Muscle of leg (tissue), 11 donors: Measurements from ENCODE around the gene DCAKD. TPM values are rescaled to one million over a fixed set of nuclear protein-coding genes. Genes with fewer than 3 reads are reported as not detected.

Experiments used
- DNase-seq: peaks from one replicate; pipeline ENCODE4 v3.0.0; 2013
- H3K27ac ChIP-seq: one replicate; pipeline ENCODE4 v1.5.1; 2013; ENCODE audit warnings: mild to moderate bottlenecking, low read length, control low read depth
- H3K27me3 ChIP-seq: one replicate; pipeline ENCODE4 v1.6.1; 2013; ENCODE audit warnings: low read length; ENCODE audit not compliant: control insufficient read depth, insufficient read depth
- H3K36me3 ChIP-seq: one replicate; pipeline ENCODE4 v1.6.1; 2013; ENCODE audit warnings: low read length; ENCODE audit not compliant: control insufficient read depth, insufficient read depth
- H3K4me1 ChIP-seq: one replicate; pipeline ENCODE4 v1.6.1; 2013; ENCODE audit warnings: low read length; ENCODE audit not compliant: control insufficient read depth, insufficient read depth
- H3K4me3 ChIP-seq: one replicate; pipeline ENCODE4 v1.5.1; 2013; ENCODE audit warnings: low read length, control low read depth
- H3K9me3 ChIP-seq: replicated peaks from 2 replicates; pipeline ENCODE4 v1.6.1; 2013; ENCODE audit warnings: low read depth, low read length; ENCODE audit not compliant: control insufficient read depth
- WGBS: methylation state at CpG from one replicate; pipeline ENCODE4 v1.1.5; 2013; ENCODE audit warnings: missing lambda C conversion rate; ENCODE audit not compliant: insufficient coverage; 5-methylcytosine and 5-hydroxymethylcytosine counted together
- polyA plus RNA-seq, 8 donors: library from polyadenylated mRNA; unstranded; fragments of 120-200 nt; gene quantifications; one replicate each; pipeline versions ENCODE4 v1.2.1 to v1.2.3, GENCODE V29; 2013; ENCODE audit warnings: inconsistent platforms in 1 of 8, low replicate concordance in 1 of 8; ENCODE audit not compliant: insufficient read length in 8 of 8, insufficient read depth in 1 of 8
- total RNA-seq: library from RNA; stranded (reverse); fragments of 120-200 nt; gene quantifications from one replicate; pipeline ENCODE4 v1.2.4, GENCODE V29; 2013

DCAKD gene
- total and polyA plus RNA-seq, 9 donors = 27.2 to 40.1 (median 33.2) TPM

GRCh38 chr17:44977065-44977464 is 74.4 kb downstream of the DCAKD start:
- Histone ChIP-seq H3K27me3 (peaks cover 23% of the 10 kb centered on the region), H3K27ac (no peak overlapping the region), H3K4me3 (no peak overlapping the region), H3K4me1 (peaks cover 61% of the 10 kb centered on the region), H3K36me3 (no peaks in the 10 kb centered on the region), H3K9me3 (no peaks in the 10 kb centered on the region)
- no CpG with 5 or more reads among the region's 3 CpGs for WGBS
- DNase-seq = no peak

DNA sequence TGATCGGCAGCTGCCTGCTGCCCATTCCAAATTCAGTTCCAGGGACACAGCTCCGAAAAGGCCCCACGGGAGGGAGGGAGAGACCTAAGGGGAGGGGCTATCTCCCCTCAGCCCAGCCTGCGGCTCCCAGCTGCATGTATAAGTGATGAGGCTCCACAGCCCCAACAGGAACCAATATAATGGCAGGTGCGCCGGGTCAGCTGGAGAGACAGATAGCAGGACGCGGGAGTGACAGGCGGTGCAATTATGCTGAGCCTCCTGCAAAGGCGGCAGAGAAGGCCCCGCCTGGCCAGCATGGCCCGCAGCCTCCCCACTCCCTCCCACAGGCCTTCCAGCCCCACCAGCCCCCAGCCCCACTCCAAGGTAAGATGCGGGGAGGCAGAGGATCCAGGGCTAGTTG is 75.2 kb downstream of the DCAKD start:
- Histone ChIP-seq H3K4me3 (no peak overlapping the region), H3K36me3 (no peaks in the 10 kb centered on the region), H3K4me1 (peaks cover 53% of the 10 kb centered on the region), H3K27me3 (peaks cover 32% of the 10 kb centered on the region), H3K27ac (no peak overlapping the region), H3K9me3 (no peaks in the 10 kb centered on the region)
- WGBS = 40% methylated on average over 1 of the region's 13 CpGs
- DNase-seq = no peak

Other genes with a start within 250 kb of the DCAKD start
- 22.1 TPM for gene GJC1, start 221.3 kb downstream of the DCAKD start, total RNA-seq
- 10 to 100 TPM; 19.3 to 35.4 (median 24.3) TPM for gene GJC1, start 221.3 kb downstream of the DCAKD start, polyA plus RNA-seq
- 6.6 TPM for gene HIGD1B, start 203.7 kb downstream of the DCAKD start, total RNA-seq
- 1 to 10 TPM; 3.4 to 5.8 (median 4.1) TPM for gene HIGD1B, start 203.7 kb downstream of the DCAKD start, polyA plus RNA-seq
- gene EFTUD2, start 152.2 kb downstream of the DCAKD start, total RNA-seq = 53.4 TPM
- gene EFTUD2, start 152.2 kb downstream of the DCAKD start, polyA plus RNA-seq = 10 to 100 TPM; 59.2 to 76.4 (median 68.8) TPM
- gene GFAP, start 136.1 kb downstream of the DCAKD start, total RNA-seq = 0.35 TPM
- gene GFAP, start 136.1 kb downstream of the DCAKD start, polyA plus RNA-seq = 1 to 10 TPM in 1 of 8 donors, under 1 TPM in 7; 0.12 to 1.1 (median 0.24) TPM
- 1.9 TPM for gene KIF18B, start 103.9 kb downstream of the DCAKD start, total RNA-seq
- 10 to 100 TPM in 4 of 8 donors, 1 to 10 TPM in 4; 7.4 to 12.2 (median 9.6) TPM for gene KIF18B, start 103.9 kb downstream of the DCAKD start, polyA plus RNA-seq
- gene C1QL1, start 83.3 kb downstream of the DCAKD start, total RNA-seq = 5.3 TPM
- 10 to 100 TPM in 1 of 8 donors, 1 to 10 TPM in 6, under 1 TPM in 1; 0.82 to 11.1 (median 2.4) TPM for gene C1QL1, start 83.3 kb downstream of the DCAKD start, polyA plus RNA-seq
- 45.6 TPM for gene NMT1, start 9.7 kb upstream of the DCAKD start, total RNA-seq
- 10 to 100 TPM; 34.0 to 49.1 (median 37.8) TPM for gene NMT1, start 9.7 kb upstream of the DCAKD start, polyA plus RNA-seq
- 15.1 TPM for gene PLCD3, start 80.9 kb upstream of the DCAKD start, total RNA-seq
- gene PLCD3, start 80.9 kb upstream of the DCAKD start, polyA plus RNA-seq = 10 to 100 TPM; 28.9 to 53.0 (median 39.5) TPM
- 4.1 TPM for gene ACBD4, start 84.1 kb upstream of the DCAKD start, total RNA-seq
- gene ACBD4, start 84.1 kb upstream of the DCAKD start, polyA plus RNA-seq = 1 to 10 TPM; 4.2 to 7.7 (median 5.5) TPM
- gene HEXIM1, start 96.8 kb upstream of the DCAKD start, total RNA-seq = 8.6 TPM
- gene HEXIM1, start 96.8 kb upstream of the DCAKD start, polyA plus RNA-seq = 10 to 100 TPM; 21.2 to 28.0 (median 24.1) TPM
- gene HEXIM2, start 110.2 kb upstream of the DCAKD start, total RNA-seq = 6.2 TPM
- gene HEXIM2, start 110.2 kb upstream of the DCAKD start, polyA plus RNA-seq = 1 to 10 TPM; 6.8 to 9.1 (median 7.8) TPM
- gene FMNL1, start 170.3 kb upstream of the DCAKD start, total RNA-seq = 1.2 TPM
- gene FMNL1, start 170.3 kb upstream of the DCAKD start, polyA plus RNA-seq = 1 to 10 TPM; 4.6 to 7.6 (median 5.5) TPM
- 0.04 TPM for gene SPATA32, start 210.5 kb upstream of the DCAKD start, total RNA-seq
- under 1 TPM in 1 of 8 donors, not detected in 7; 0.08 TPM for gene SPATA32, start 210.5 kb upstream of the DCAKD start, polyA plus RNA-seq